GM12878 (cell line): ENCODE measurements around the gene MLLT3.

Source experiments
- ATF3 ChIP-seq: IDR thresholded peaks from 2 replicates; pipeline ENCODE4 v1.6.1; 2011; ENCODE audit warnings: low read depth, mild to moderate bottlenecking, low read length, moderate library complexity, borderline replicate concordance; ENCODE audit errors: extremely low read depth
- CEBPZ ChIP-seq: fragments of 150-350 bp; IDR thresholded peaks from 2 replicates; pipeline ENCODE4 v1.6.1; 2016; ENCODE audit warnings: low read depth, low read length
- CTCF ChIP-seq, 3 experiments: IDR thresholded peaks in 2 of 3; conservative IDR thresholded peaks in 1 of 3; 2 replicates each; pipeline ENCODE4 v1.5.1; 2011; ENCODE audit warnings: low read depth in 3 of 3, low read length in 3 of 3, mild to moderate bottlenecking in 3 of 3, control low read depth in 2 of 3, moderate library complexity in 2 of 3, inconsistent platforms in 1 of 3, mixed read lengths in 1 of 3; ENCODE audit not compliant: control insufficient read depth in 2 of 3, insufficient read depth in 1 of 3; ENCODE audit errors: extremely low read depth in 1 of 3
- ESRRA ChIP-seq: IDR thresholded peaks from 2 replicates; pipeline ENCODE4 v1.6.1; 2012; ENCODE audit warnings: mild to moderate bottlenecking, low read length, improper control_type of control experiment
- EZH2 ChIP-seq: IDR thresholded peaks from 2 replicates; pipeline ENCODE4 v1.6.1; 2012; ENCODE audit warnings: low read depth, mild to moderate bottlenecking, control low read depth, inconsistent platforms, low read length, borderline replicate concordance; ENCODE audit not compliant: control insufficient read depth
- FOS ChIP-seq: IDR thresholded peaks from 3 replicates; pipeline ENCODE4 v1.6.1; 2011; ENCODE audit warnings: borderline replicate concordance; ENCODE audit not compliant: insufficient read length; ENCODE audit errors: extremely low read depth
- GABPA ChIP-seq: IDR thresholded peaks from 2 replicates; pipeline ENCODE4 v1.6.1; 2014; ENCODE audit warnings: antibody characterized with exemption, low read depth, mild to moderate bottlenecking, inconsistent platforms
- MAX ChIP-seq: IDR thresholded peaks from 2 replicates; pipeline ENCODE4 v1.6.1; 2012; ENCODE audit warnings: low read depth, low read length, improper control_type of control experiment
- POLR2A ChIP-seq: IDR thresholded peaks from 2 replicates; pipeline ENCODE4 v1.6.1; 2011; ENCODE audit warnings: low read depth, mild to moderate bottlenecking, low read length
- POLR2AphosphoS5 ChIP-seq: IDR thresholded peaks from 2 replicates; pipeline ENCODE4 v1.6.1; 2011; ENCODE audit warnings: mild to moderate bottlenecking, low read length, inconsistent platforms
- SP1 ChIP-seq: IDR thresholded peaks from one replicate; pipeline ENCODE4 v1.6.1; 2011; ENCODE audit warnings: low read depth, low read length
- TAF1 ChIP-seq: IDR thresholded peaks from 2 replicates; pipeline ENCODE4 v1.6.1; 2011; ENCODE audit warnings: mild to moderate bottlenecking, low read depth, low read length, borderline replicate concordance
- USF2 ChIP-seq: IDR thresholded peaks from 2 replicates; pipeline ENCODE4 v1.6.1; 2011; ENCODE audit warnings: low read depth, low read length, improper control_type of control experiment, borderline replicate concordance
- ZNF274 ChIP-seq: IDR thresholded peaks from one replicate; pipeline ENCODE4 v1.8.0; 2011; ENCODE audit not compliant: insufficient read length, insufficient read depth

GRCh38 chr9:20658677-20659473 is 36.6 kb upstream of the MLLT3 start:
- TF ChIP-seq POLR2A (no peak), ESRRA (no peak), SP1 (no peak), USF2 (no peak), ZNF274 (no peak), FOS (no peak), TAF1 (0 out of 2 replicates have a peak, but pooled peaks have one; percentile 24), EZH2 (no peak), MAX (no peak), CTCF (IDR thresholded peaks at IDR 0.05 in 2 of 3, conservative IDR thresholded peaks at IDR 0.05 in 1 of 3; ENCODE audit: control insufficient read depth in 2 of 3, extremely low read depth in 1 of 3, insufficient read depth in 1 of 3, low read depth in 3 of 3, low read length in 3 of 3) (no peak), GABPA (no peak), POLR2AphosphoS5 (no peak), ATF3 (no peak), CEBPZ (no peak)
